Adipose tissue (tissue), 3 donors: ENCODE results near the gene SIM2. TPM values are rescaled to one million over a fixed set of nuclear protein-coding genes. Genes with fewer than 3 reads are reported as not detected.

Source experiments
- H3K27ac ChIP-seq: one replicate; pipeline ENCODE4 v1.5.1; 2013; ENCODE audit warnings: low read depth, low read length
- WGBS, 3 donors: extraction: QIAGEN DNeasy Blood & Tissue Kit; methylation state at CpG; one replicate each; pipeline ENCODE4 v1.1.7; 2013; 5-methylcytosine and 5-hydroxymethylcytosine counted together
- polyA plus RNA-seq, 3 donors: library from polyadenylated mRNA; stranded (reverse); fragments of 200-250 nt; gene quantifications; one replicate each; pipeline ENCODE4 v1.2.3, GENCODE V29; 2013
- donor health status: healthy with polysubstance abuse.
- donor health status: Bipolar disorder and iron deficiency.
- donor health status: healthy.

Gene SIM2
- polyA plus RNA-seq, 3 donors: 0.01 to 0.51 (median 0.34) TPM

GRCh38 chr21:36744560-36745231 lies 45.8 kb downstream of the SIM2 start:
- no peak overlapping the region for H3K27ac ChIP-seq
- WGBS, 3 donors: 51 to 57% (median 57%) methylated on average over 30 of the region's 30 CpGs

DNA sequence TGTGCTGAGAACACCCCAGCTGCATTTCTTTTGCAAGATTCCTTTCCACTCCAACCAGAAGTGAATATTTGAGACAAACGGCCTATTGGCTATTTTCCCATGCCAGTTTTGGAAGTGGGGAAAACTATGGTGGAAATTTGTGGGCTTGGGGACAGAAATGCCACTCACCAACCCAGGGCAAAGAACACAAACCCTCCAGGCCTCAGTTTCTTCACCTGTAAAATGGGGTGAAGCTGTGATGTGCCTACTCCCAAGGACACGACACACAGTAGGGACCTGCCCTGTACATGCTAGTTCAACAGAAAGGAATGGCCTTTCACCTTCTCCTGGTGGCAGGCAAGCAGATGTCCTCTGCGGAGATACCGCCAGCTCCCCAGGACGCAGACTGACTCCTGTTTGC lies 46.5 kb downstream of the SIM2 start:
- H3K27ac ChIP-seq: no peak overlapping the region
- WGBS, 3 donors: 87 to 93% (median 90%) methylated on average over 5 of the region's 5 CpGs

DNA sequence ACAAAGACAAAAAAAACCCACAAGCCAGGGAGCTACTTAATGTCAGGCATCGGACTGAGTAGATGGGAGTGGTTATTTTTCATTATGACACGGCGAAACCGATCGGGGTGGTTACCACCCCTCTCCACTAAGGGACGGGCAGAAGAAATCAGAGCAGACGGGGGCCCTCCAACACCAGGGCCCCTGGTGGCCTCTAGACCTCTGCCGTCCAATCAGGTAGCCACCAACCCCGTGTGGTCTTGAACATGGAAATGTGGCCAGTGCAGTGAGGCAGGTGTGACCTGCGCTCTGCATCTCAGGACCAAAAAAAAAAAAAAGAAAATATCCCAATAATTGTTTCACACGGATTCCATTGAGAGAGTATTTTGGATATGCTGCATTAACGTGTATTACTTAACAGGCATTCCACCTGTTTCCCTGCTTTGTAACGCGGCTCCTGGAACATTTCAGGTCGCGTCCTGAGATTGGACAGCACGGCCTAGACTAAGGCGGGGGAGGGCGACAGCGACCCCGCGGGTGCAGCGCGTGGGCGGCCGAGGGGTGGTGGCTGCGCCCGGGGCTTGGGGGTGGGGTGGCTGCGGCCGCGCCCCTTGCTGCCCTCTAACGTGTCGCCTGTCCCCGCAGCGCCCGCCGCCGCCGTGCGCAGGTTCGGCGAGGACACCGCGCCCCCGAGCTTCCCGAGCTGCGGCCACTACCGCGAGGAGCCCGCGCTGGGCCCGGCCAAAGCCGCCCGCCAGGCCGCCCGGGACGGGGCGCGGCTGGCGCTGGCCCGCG lies 48.3 kb downstream of the SIM2 start:
- H3K27ac ChIP-seq: no peak overlapping the region
- 8 to 19% (median 10%) methylated on average over 38 to 62 of the region's 62 CpGs for WGBS, 3 donors

DNA sequence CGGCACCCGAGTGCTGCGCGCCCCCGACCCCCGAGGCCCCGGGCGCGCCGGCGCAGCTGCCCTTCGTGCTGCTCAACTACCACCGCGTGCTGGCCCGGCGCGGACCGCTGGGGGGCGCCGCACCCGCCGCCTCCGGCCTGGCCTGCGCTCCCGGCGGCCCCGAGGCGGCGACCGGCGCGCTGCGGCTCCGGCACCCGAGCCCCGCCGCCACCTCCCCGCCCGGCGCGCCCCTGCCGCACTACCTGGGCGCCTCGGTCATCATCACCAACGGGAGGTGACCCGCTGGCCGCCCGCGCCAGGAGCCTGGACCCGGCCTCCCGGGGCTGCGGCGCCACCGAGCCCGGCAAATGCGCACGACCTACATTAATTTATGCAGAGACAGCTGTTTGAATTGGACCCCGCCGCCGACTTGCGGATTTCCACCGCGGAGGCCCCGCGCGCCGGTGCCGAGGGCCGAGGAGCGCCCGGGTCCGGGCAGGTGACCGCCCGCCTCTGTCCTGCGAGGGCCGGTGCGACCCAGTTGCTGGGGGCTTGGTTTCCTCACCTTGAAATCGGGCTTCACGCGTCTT lies 49.0 kb downstream of the SIM2 start:
- 5 to 13% (median 6%) methylated on average over 48 to 80 of the region's 80 CpGs for WGBS, 3 donors

DNA sequence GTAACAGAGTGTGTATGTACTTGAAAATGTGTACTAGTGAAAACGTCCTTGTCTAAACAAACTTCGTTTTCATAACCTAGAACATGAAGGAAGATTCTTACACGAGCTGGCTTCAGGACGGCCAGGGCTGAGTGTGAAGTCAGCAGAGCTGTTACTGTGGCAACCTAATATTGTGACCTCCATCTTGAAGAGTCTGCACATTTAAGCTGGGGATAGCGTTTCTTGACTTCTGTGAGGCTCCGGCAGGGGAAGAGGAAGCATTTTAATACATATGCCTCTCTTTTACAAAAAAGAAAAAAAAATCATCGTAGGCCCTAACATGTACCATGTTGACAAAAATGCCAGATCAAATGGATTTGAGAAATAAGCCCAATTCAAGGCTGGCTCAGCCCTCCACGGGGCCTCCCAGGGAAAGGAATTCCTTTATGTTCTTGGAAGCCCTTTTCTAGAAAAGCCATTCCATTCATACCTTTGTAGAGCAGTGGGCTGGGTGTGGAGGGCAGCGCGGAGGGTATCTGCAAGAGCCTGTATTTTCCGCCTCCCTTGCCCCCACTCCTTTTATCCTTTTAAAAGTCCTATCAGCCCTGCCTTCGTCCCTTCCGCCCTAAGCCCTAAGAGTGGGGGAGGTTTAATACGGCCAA lies 51.1 kb downstream of the SIM2 start:
- WGBS, 3 donors: 77 to 83% (median 78%) methylated on average over 14 of the region's 14 CpGs
- no peak overlapping the region for H3K27ac ChIP-seq

More for the DNA sequence above, 49.0 kb downstream of the SIM2 start:
- no peak overlapping the region for H3K27ac ChIP-seq

DNA sequence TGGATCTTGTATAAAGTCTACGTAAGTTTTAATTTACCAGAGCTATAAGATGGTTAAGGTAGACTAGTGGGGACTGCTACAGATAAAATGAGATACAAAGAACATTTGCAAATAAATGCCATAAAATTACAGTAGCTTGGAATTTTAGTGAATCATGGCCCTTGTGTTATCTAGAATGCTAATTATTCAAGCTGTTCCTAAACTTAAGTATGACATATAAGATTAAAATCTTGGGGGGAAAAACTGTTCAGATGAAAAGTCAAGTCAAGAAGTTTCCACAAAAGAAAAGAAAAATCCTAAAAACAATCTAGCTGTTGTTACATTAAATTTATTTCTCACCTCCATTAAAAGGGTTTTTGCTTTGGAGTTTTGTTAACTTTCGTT lies 51.7 kb downstream of the SIM2 start:
- WGBS, 3 donors: 92 to 96% (median 96%) methylated on average over 2 of the region's 2 CpGs
- H3K27ac ChIP-seq: no peak overlapping the region

- WGBS, 3 donors: 66 to 77% (median 68%) methylated on average over 10 of the region's 10 CpGs
These were observed 52.5 kb downstream of the SIM2 start for GRCh38 chr21:36751383-36751782.

GRCh38 chr21:36753556-36753955 lies 54.6 kb downstream of the SIM2 start:
- no peak overlapping the region for H3K27ac ChIP-seq
- 79 to 89% (median 87%) methylated on average over 3 of the region's 3 CpGs for WGBS, 3 donors

More at GRCh38 chr21:36751383-36751782, 52.5 kb downstream of the SIM2 start:
- no peak overlapping the region for H3K27ac ChIP-seq

DNA sequence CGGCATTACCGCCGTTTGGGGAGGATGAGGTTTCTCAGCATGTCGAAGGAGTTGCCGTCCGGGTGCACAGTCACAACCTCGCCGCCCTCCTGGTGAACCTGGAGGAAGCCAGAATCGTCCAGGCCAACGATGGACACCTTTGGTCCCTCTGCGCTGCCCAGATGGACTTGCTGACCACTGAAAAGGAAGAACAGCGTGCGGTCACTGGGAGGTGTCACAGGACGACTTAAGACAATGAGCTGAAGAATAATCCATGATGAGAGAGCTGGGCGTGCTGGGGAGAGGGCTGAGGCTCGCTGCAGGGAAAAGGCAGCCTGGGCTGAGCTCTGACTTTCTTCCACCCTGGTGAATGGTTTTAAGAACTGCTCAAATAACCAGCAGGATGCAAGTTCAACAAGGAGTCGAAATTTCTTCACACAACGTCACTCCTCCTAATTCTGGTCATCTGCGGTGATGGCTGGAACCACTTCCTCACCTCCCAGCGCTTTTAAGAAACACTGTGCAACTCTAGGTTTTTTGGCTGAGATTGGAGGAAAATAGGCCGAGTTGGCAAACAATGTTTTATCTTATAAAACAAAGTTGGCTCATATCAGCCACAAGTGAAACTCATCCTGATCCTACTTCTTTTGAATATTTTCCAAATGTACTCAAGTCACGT lies 55.5 kb downstream of the SIM2 start:
- 74 to 86% (median 77%) methylated on average over 22 of the region's 22 CpGs for WGBS, 3 donors

GRCh38 chr21:36756527-36756926 lies 57.6 kb downstream of the SIM2 start:
- 88 to 91% (median 89%) methylated on average over 7 of the region's 7 CpGs for WGBS, 3 donors

More for the DNA sequence above, 55.5 kb downstream of the SIM2 start:
- H3K27ac ChIP-seq: no peak overlapping the region

GRCh38 chr21:36757196-36757595 lies 58.3 kb downstream of the SIM2 start:
- 95 to 96% (median 95%) methylated on average over 6 of the region's 6 CpGs for WGBS, 3 donors

More at GRCh38 chr21:36756527-36756926, 57.6 kb downstream of the SIM2 start:
- H3K27ac ChIP-seq: no peak overlapping the region

DNA sequence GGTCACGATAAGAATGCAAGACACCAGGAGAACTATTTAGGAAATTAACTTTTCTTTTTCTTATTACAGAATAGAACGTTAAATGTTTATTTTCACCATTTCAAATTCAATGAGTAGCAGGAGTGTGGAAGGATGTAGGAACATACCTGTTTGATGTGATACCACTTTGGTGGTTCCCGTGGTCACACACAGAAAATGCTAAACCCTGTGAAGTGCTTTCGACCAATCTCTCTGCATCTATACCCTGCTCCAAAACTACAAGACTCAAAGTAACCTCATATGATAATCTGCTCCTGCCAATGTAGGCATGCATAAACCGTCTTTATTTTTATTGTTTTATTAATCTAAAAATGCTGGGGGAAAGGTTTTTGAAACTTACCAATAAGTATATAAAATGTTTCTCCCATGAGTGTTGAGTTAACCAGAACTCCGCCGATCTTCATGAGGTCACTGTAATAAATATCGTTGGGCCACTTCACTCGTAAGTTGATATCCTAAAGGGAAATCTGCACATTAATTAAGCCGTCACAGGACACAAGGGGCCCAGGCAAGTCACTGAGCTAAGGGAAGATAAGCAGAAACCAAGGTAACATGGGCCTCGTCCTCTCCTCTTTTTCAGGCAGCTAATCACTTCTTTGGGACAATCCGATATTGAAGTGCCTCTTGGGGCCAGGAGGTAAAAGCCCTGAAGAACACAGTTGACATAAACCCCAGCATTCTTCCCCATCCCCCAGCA lies 60.6 kb downstream of the SIM2 start:
- WGBS, 3 donors: 77 to 79% (median 79%) methylated on average over 12 of the region's 12 CpGs
- no peak overlapping the region for H3K27ac ChIP-seq

More at GRCh38 chr21:36757196-36757595, 58.3 kb downstream of the SIM2 start:
- no peak overlapping the region for H3K27ac ChIP-seq

GRCh38 chr21:36761685-36762084 lies 62.8 kb downstream of the SIM2 start:
- 55 to 99% (median 93%) methylated on average over 11 of the region's 11 CpGs for WGBS, 3 donors

GRCh38 chr21:36762642-36763041 lies 63.7 kb downstream of the SIM2 start:
- 90 to 91% (median 90%) methylated on average over 9 of the region's 9 CpGs for WGBS, 3 donors

More at GRCh38 chr21:36761685-36762084, 62.8 kb downstream of the SIM2 start:
- no peak overlapping the region for H3K27ac ChIP-seq

DNA sequence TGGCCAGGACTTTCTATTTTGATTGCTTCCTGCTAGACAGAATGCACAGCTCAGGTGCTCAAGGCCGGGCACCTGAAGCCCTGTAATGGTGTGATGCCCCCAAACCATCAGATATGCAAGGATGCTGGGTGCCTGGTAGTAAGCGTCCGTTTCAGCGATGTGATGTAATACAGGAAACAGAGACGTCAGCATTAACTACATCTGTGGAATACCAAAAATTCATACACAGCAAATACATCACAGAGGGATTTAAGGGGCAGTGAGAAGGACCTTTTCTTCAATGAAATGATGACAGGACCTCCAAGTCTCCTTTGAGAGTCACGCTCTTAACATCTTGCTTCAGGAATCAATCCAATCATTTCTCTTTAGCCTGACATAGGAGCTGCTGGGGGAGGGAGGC lies 64.4 kb downstream of the SIM2 start:
- 78 to 95% (median 80%) methylated on average over 6 of the region's 6 CpGs for WGBS, 3 donors
- H3K27ac ChIP-seq: no peak overlapping the region

More at GRCh38 chr21:36762642-36763041, 63.7 kb downstream of the SIM2 start:
- no peak overlapping the region for H3K27ac ChIP-seq

DNA sequence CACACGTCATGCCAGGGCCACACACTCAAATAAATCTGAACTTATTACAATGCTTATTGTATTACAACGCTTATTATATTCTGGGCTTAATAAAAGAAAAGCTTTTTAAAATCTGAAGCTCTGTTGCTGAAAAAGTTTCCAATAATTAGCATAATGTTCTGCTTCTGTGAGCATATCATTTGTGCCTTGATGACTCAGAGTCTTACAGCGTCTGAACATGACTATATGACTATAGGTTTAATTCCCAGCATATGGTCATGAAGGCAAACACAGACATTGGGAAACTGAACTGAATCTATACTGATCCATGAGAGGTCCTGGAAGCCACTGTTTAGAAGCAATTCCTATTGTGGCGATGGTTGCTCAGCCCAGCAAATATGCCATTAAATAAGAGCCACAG lies 66.3 kb downstream of the SIM2 start:
- 95 to 97% (median 97%) methylated on average over 4 of the region's 4 CpGs for WGBS, 3 donors
- no peak overlapping the region for H3K27ac ChIP-seq

DNA sequence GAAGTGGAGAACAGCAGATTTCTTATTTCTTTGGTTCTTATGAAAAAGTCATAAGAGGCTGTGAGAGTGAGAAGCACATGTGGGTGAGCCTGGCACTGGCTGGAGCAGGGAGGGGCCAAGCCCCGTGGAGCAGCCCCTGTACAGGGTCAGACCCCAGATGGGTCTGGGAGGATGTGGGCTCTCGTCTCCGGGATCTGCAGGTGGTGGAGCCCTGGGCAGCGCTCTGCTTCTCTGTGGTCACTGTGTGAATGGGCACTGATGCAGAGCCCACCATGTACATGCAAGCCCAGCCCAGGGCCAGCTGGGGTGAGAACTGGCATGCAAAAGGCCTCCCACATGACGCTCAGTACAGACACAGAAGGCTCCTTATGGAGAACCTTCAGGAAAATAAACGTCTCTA lies 67.6 kb downstream of the SIM2 start:
- H3K27ac ChIP-seq: no peak overlapping the region
- 94 to 95% (median 95%) methylated on average over 6 of the region's 6 CpGs for WGBS, 3 donors

- H3K27ac ChIP-seq: no peak overlapping the region
- 94 to 98% (median 96%) methylated on average over 11 of the region's 11 CpGs for WGBS, 3 donors
These were observed 68.2 kb downstream of the SIM2 start for GRCh38 chr21:36767096-36767495.
